ENCODE results near the gene UBE3B. TPM values are rescaled to one million over a fixed set of nuclear protein-coding genes. Genes with fewer than 3 reads are reported as not detected.

UBE3B gene
- total and polyA plus RNA-seq, 2 donors (not counting 1 experiment from before 2014, with no cell fraction given) = 27.2 to 49.7 TPM

DNA sequence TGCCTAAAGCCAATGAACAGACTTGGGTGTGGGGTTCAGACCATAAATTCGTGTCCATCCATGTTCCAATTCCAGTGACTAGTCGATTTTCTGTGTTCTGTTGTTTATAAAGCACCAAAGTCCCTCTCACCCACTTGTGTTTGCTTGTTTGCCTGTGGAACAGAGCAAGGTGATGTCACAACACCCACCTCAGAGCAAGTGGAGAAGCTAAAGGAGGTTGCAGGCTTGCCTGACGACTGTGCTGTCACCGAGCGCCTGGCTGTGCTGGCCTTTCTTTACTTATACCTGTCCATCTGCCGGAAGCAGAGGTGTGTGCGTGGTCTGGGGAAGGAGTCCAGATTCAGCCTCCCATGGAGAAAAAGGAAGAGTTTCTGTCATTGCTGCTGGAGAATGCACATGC, 102.2 kb downstream of the UBE3B start:
- H3K27me3 ChIP-seq (ENCODE audit: control insufficient read depth, insufficient read depth, low read length) = no peaks in the 10 kb centered on the region
- no peaks in the 10 kb centered on the region for H3K79me2 ChIP-seq (ENCODE audit: control insufficient read depth, insufficient read depth, low read length)
- DNase-seq (ENCODE audit: low read depth in 2 of 2) = no peak
- no peak overlapping the region for H3K27ac ChIP-seq (ENCODE audit: insufficient read depth, low read length)
- no peak overlapping the region for H2AFZ ChIP-seq (ENCODE audit: low read length)
- peaks cover 15% of the 10 kb centered on the region for H3K36me3 ChIP-seq (ENCODE audit: control insufficient read depth, insufficient read depth, low read length)
- no peaks in the 10 kb centered on the region for H3K4me1 ChIP-seq (ENCODE audit: control insufficient read depth, extremely low read depth, insufficient read depth, low read length)
- H3K9me3 ChIP-seq (ENCODE audit: control insufficient read depth, insufficient read depth, low read depth, low read length) = no peaks in the 10 kb centered on the region
- H4K20me1 ChIP-seq (ENCODE audit: control insufficient read depth, extremely low read depth, insufficient read depth, low read length) = no peaks in the 10 kb centered on the region
- TF ChIP-seq, protein P1, sequence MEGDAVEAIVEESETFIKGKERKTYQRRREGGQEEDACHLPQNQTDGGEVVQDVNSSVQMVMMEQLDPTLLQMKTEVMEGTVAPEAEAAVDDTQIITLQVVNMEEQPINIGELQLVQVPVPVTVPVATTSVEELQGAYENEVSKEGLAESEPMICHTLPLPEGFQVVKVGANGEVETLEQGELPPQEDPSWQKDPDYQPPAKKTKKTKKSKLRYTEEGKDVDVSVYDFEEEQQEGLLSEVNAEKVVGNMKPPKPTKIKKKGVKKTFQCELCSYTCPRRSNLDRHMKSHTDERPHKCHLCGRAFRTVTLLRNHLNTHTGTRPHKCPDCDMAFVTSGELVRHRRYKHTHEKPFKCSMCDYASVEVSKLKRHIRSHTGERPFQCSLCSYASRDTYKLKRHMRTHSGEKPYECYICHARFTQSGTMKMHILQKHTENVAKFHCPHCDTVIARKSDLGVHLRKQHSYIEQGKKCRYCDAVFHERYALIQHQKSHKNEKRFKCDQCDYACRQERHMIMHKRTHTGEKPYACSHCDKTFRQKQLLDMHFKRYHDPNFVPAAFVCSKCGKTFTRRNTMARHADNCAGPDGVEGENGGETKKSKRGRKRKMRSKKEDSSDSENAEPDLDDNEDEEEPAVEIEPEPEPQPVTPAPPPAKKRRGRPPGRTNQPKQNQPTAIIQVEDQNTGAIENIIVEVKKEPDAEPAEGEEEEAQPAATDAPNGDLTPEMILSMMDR (conservative IDR thresholded peaks at IDR 0.05 in 1 of 2, IDR thresholded peaks at IDR 0.05 in 1 of 2; ENCODE audit: low read depth in 1 of 2, low read length in 2 of 2) = no peak
- no peak for TF ChIP-seq EZH2 (IDR thresholded peaks at IDR 0.05; ENCODE audit: low read length, missing control alignments)
- H3K4me3 ChIP-seq (replicated peaks in 1 of 4; ENCODE audit: control extremely low read depth in 1 of 4, insufficient read depth in 1 of 4, low read depth in 3 of 4, low read length in 4 of 4) = no peak overlapping the region
- no peak overlapping the region for H3K9ac ChIP-seq (ENCODE audit: insufficient read depth, low read length)
- no peak overlapping the region for H3K4me2 ChIP-seq (ENCODE audit: extremely low read depth, insufficient read depth, low read length)

DNA sequence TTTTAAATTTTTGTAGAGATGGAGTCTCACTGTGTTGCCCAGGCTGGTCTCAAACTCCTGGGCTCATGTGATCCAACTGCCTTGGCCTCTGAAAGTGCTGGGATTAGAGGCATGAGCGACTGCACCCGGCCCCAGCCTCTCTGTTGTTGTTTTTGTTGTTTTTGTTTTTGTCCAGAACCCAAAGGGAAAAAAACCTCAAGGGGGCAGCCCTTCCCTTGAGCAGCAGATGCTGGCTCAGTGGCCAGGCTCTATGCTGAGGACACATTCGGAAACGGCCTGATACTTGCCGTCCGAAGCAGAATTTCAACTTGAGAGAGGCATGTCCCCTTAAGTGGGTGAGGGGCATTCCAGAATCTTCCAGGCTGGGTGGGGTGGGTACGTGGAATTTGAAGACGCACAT, 102.8 kb downstream of the UBE3B start:
- peaks cover 15% of the 10 kb centered on the region for H3K36me3 ChIP-seq (ENCODE audit: control insufficient read depth, insufficient read depth, low read length)
- no peaks in the 10 kb centered on the region for H3K4me1 ChIP-seq (ENCODE audit: control insufficient read depth, extremely low read depth, insufficient read depth, low read length)

DNA sequence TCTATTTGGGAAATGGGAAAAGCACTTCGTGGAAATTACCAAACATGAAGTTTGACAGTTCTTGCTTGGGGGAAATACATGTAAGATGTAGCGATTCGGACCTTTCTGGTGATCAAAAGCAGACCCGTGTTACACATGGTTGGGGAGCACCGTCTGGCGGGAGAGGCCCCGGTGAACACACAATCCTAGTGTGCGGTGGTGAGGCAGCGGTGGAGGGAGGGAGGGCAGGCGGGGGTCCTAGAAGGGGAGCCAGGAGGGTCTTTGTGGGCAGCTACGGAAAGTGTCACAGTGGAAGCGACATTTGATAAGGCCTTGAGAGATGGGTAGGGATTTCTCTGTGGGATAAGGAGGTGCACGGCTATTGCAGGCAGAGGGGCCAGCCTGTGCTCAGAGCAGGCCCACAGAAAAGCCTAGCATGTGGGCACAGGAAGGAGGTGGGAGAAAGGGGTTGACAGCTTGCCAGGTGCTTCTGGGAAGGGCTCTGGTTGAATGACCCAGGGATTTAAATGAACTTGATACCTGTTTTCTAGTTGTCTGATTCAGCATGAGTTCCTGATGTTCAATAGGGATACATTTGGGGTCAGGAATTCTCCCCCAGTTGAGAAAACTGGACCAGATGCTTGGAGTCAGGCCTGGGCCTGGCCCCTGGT, 103.4 kb downstream of the UBE3B start:
- peaks cover 14% of the 10 kb centered on the region for H3K36me3 ChIP-seq (ENCODE audit: control insufficient read depth, insufficient read depth, low read length)

More for the DNA sequence above, 102.8 kb downstream of the UBE3B start:
- no peak for DNase-seq (ENCODE audit: low read depth in 2 of 2)
- no peak overlapping the region for H3K9ac ChIP-seq (ENCODE audit: insufficient read depth, low read length)
- H3K4me2 ChIP-seq (ENCODE audit: extremely low read depth, insufficient read depth, low read length) = no peak overlapping the region
- H2AFZ ChIP-seq (ENCODE audit: low read length) = no peak overlapping the region
- no peaks in the 10 kb centered on the region for H3K79me2 ChIP-seq (ENCODE audit: control insufficient read depth, insufficient read depth, low read length)
- TF ChIP-seq, protein P1 (conservative IDR thresholded peaks at IDR 0.05 in 1 of 2, IDR thresholded peaks at IDR 0.05 in 1 of 2; ENCODE audit: low read depth in 1 of 2, low read length in 2 of 2) = no peak
- TF ChIP-seq EZH2 (IDR thresholded peaks at IDR 0.05; ENCODE audit: low read length, missing control alignments) = no peak
- no peaks in the 10 kb centered on the region for H4K20me1 ChIP-seq (ENCODE audit: control insufficient read depth, extremely low read depth, insufficient read depth, low read length)
- no peak overlapping the region for H3K4me3 ChIP-seq (replicated peaks in 1 of 4; ENCODE audit: control extremely low read depth in 1 of 4, insufficient read depth in 1 of 4, low read depth in 3 of 4, low read length in 4 of 4)
- H3K27ac ChIP-seq (ENCODE audit: insufficient read depth, low read length) = no peak overlapping the region
- H3K9me3 ChIP-seq (ENCODE audit: control insufficient read depth, insufficient read depth, low read depth, low read length) = no peaks in the 10 kb centered on the region
- no peaks in the 10 kb centered on the region for H3K27me3 ChIP-seq (ENCODE audit: control insufficient read depth, insufficient read depth, low read length)

More for the DNA sequence above, 103.4 kb downstream of the UBE3B start:
- no peak overlapping the region for H2AFZ ChIP-seq (ENCODE audit: low read length)
- no peaks in the 10 kb centered on the region for H3K4me1 ChIP-seq (ENCODE audit: control insufficient read depth, extremely low read depth, insufficient read depth, low read length)
- no peaks in the 10 kb centered on the region for H3K9me3 ChIP-seq (ENCODE audit: control insufficient read depth, insufficient read depth, low read depth, low read length)
- no peaks in the 10 kb centered on the region for H3K27me3 ChIP-seq (ENCODE audit: control insufficient read depth, insufficient read depth, low read length)
- H3K27ac ChIP-seq (ENCODE audit: insufficient read depth, low read length) = no peak overlapping the region
- no peak overlapping the region for H3K4me2 ChIP-seq (ENCODE audit: extremely low read depth, insufficient read depth, low read length)
- H3K79me2 ChIP-seq (ENCODE audit: control insufficient read depth, insufficient read depth, low read length) = no peaks in the 10 kb centered on the region
- no peak overlapping the region for H3K9ac ChIP-seq (ENCODE audit: insufficient read depth, low read length)
- DNase-seq (ENCODE audit: low read depth in 2 of 2) = no peak
- H3K4me3 ChIP-seq (replicated peaks in 1 of 4; ENCODE audit: control extremely low read depth in 1 of 4, insufficient read depth in 1 of 4, low read depth in 3 of 4, low read length in 4 of 4) = no peak overlapping the region
- H4K20me1 ChIP-seq (ENCODE audit: control insufficient read depth, extremely low read depth, insufficient read depth, low read length) = no peaks in the 10 kb centered on the region
- TF ChIP-seq EZH2 (IDR thresholded peaks at IDR 0.05; ENCODE audit: low read length, missing control alignments) = no peak
- TF ChIP-seq, protein P1 (conservative IDR thresholded peaks at IDR 0.05 in 1 of 2, IDR thresholded peaks at IDR 0.05 in 1 of 2; ENCODE audit: low read depth in 1 of 2, low read length in 2 of 2) = no peak

All from fibroblast of lung (primary cell).